Endothelial cell of umbilical vein (primary cell): ENCODE results near the gene SLC39A11.

Experiments used
- EZH2 ChIP-seq: IDR thresholded peaks from 2 replicates; pipeline ENCODE4 v1.6.1; 2012; ENCODE audit warnings: borderline replicate concordance, low read depth, mild to moderate bottlenecking, moderate library complexity, low read length, inconsistent platforms; ENCODE audit not compliant: severe bottlenecking
- GATA2 ChIP-seq: IDR thresholded peaks from 2 replicates; pipeline ENCODE4 v1.7.0; 2011; ENCODE audit warnings: low read depth, mild to moderate bottlenecking, moderate library complexity, mixed read lengths, low read length; ENCODE audit not compliant: insufficient read length, insufficient read depth
- JUN ChIP-seq: IDR thresholded peaks from 2 replicates; pipeline ENCODE4 v1.6.1; 2011; ENCODE audit warnings: borderline replicate concordance, low read depth; ENCODE audit not compliant: insufficient read length, insufficient read depth
- MYC ChIP-seq: IDR thresholded peaks from one replicate; pipeline ENCODE4 v1.6.1; 2011; ENCODE audit warnings: mild to moderate bottlenecking, low read depth, low read length
- POLR2A ChIP-seq: IDR thresholded peaks from 2 replicates; pipeline ENCODE4 v1.6.1; 2012; ENCODE audit warnings: low read depth, mild to moderate bottlenecking, control low read depth, low read length
- POLR2AphosphoS5 ChIP-seq: IDR thresholded peaks from 2 replicates; pipeline ENCODE4 v1.6.1; 2012; ENCODE audit warnings: low read depth, mild to moderate bottlenecking, control low read depth, low read length, moderate library complexity; ENCODE audit not compliant: insufficient read depth
- TF ChIP-seq, protein P1 (sequence below), 2 donors: IDR thresholded peaks; 1 replicate in 1 of 2; 2 replicates in 1 of 2; pipeline ENCODE4 v1.5.1; 2011; ENCODE audit warnings: low read length in 2 of 2, mild to moderate bottlenecking in 2 of 2, moderate library complexity in 2 of 2, control low read depth in 1 of 2, inconsistent platforms in 1 of 2, low read depth in 1 of 2; ENCODE audit not compliant: insufficient read depth in 1 of 2; ENCODE audit errors: extremely low read depth in 1 of 2
- TF ChIP-seq, protein P2 (sequence below): IDR thresholded peaks from 2 replicates; pipeline ENCODE4 v1.6.1; 2011; ENCODE audit not compliant: insufficient read depth, insufficient read length

DNA sequence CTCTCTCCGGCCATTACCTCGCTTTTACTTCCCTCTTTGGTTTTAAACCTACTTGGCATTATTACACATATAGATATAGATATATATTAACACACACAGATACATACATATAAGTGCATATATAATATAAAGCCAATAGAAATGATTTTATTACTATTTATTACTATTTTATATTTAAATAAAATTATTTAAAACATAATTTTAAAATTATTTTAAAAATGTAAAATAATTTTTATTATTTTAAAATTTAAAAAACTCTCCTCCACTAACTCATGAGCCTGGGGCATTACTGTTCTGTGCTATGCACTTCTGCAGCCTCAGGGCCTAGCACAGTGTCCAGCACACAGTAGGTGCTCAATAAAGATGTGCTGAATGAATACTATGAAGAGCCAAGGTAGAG lies 200.9 kb downstream of the SLC39A11 start:
- TF ChIP-seq, protein P1, sequence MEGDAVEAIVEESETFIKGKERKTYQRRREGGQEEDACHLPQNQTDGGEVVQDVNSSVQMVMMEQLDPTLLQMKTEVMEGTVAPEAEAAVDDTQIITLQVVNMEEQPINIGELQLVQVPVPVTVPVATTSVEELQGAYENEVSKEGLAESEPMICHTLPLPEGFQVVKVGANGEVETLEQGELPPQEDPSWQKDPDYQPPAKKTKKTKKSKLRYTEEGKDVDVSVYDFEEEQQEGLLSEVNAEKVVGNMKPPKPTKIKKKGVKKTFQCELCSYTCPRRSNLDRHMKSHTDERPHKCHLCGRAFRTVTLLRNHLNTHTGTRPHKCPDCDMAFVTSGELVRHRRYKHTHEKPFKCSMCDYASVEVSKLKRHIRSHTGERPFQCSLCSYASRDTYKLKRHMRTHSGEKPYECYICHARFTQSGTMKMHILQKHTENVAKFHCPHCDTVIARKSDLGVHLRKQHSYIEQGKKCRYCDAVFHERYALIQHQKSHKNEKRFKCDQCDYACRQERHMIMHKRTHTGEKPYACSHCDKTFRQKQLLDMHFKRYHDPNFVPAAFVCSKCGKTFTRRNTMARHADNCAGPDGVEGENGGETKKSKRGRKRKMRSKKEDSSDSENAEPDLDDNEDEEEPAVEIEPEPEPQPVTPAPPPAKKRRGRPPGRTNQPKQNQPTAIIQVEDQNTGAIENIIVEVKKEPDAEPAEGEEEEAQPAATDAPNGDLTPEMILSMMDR (IDR thresholded peaks at IDR 0.05; ENCODE audit: extremely low read depth in 1 of 2, insufficient read depth in 1 of 2, low read depth in 1 of 2, low read length in 2 of 2) = no peak
- TF ChIP-seq POLR2AphosphoS5 (no peak), POLR2A (no peak), MYC (no peak), EZH2 (no peak), JUN (no peak), GATA2 (no peak)
- TF ChIP-seq, protein P2, sequence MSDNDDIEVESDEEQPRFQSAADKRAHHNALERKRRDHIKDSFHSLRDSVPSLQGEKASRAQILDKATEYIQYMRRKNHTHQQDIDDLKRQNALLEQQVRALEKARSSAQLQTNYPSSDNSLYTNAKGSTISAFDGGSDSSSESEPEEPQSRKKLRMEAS = no peak
